DOHH2 (cell line): ENCODE measurements around the gene BTG1.

ENCODE experiments used
- H3F3A ChIP-seq: fragments of 200-600 bp; sonication (generic), shearing (Covaris generic); 2 replicates; pipeline ENCODE4 v1.6.0; 2016; ENCODE audit warnings: antibody characterized with exemption, mild to moderate bottlenecking; ENCODE audit not compliant: control insufficient read depth, insufficient read depth
- H3K27ac ChIP-seq: fragments of 200-600 bp; sonication (generic); 2 replicates; pipeline ENCODE4 v1.5.1; 2014; ENCODE audit warnings: low read depth, mild to moderate bottlenecking, low read length, moderate library complexity
- H3K27me3 ChIP-seq: fragments of 200-600 bp; sonication (generic); 2 replicates; pipeline ENCODE4 v1.6.1; 2014; ENCODE audit warnings: mild to moderate bottlenecking, low read length, mixed read lengths; ENCODE audit not compliant: control insufficient read depth
- H3K36me3 ChIP-seq: fragments of 200-600 bp; sonication (generic); 2 replicates; pipeline ENCODE4 v1.6.1; 2014; ENCODE audit warnings: mild to moderate bottlenecking, low read length, moderate library complexity, mixed read lengths; ENCODE audit not compliant: control insufficient read depth
- H3K4me1 ChIP-seq: fragments of 200-600 bp; sonication (generic); 2 replicates; pipeline ENCODE4 v1.6.1; 2014; ENCODE audit warnings: mild to moderate bottlenecking, low read length, mixed read lengths; ENCODE audit not compliant: control insufficient read depth
- H3K4me2 ChIP-seq: fragments of 200-600 bp; sonication (generic); 2 replicates; pipeline ENCODE4 v1.6.0; 2014; ENCODE audit warnings: mild to moderate bottlenecking, low read length, moderate library complexity
- H3K4me3 ChIP-seq: fragments of 200-600 bp; sonication (generic); 2 replicates; pipeline ENCODE4 v1.5.1; 2014; ENCODE audit warnings: mild to moderate bottlenecking, low read length, mixed read lengths
- H3K79me2 ChIP-seq: fragments of 200-600 bp; sonication (generic); 2 replicates; pipeline ENCODE4 v1.6.1; 2014; ENCODE audit warnings: mild to moderate bottlenecking, low read length, mixed read lengths; ENCODE audit not compliant: control insufficient read depth
- H3K9me2 ChIP-seq: fragments of 200-600 bp; sonication (generic); replicated peaks from 2 replicates; pipeline ENCODE4 v1.6.1; 2014; ENCODE audit warnings: mild to moderate bottlenecking, low read length, mixed read lengths; ENCODE audit not compliant: control insufficient read depth
- H3K9me3 ChIP-seq: fragments of 200-600 bp; sonication (generic); 2 replicates; pipeline ENCODE4 v1.6.1; 2014; ENCODE audit warnings: antibody characterized with exemption, low read length, mixed read lengths; ENCODE audit not compliant: control insufficient read depth, insufficient read depth
- H4K20me1 ChIP-seq: fragments of 200-600 bp; sonication (generic); 2 replicates; pipeline ENCODE4 v1.6.0; 2014; ENCODE audit warnings: low read depth, mild to moderate bottlenecking, antibody characterized with exemption, low read length, moderate library complexity; ENCODE audit not compliant: control insufficient read depth, insufficient read depth
- CTCF ChIP-seq: fragments of 200-600 bp; sonication (generic); IDR thresholded peaks from one replicate; pipeline ENCODE4 v1.5.1; 2014; ENCODE audit warnings: antibody characterized with exemption, mild to moderate bottlenecking, low read depth, low read length; ENCODE audit not compliant: poor library complexity, severe bottlenecking
- EZH2phosphoT487 ChIP-seq: fragments of 200-600 bp; sonication (generic); IDR thresholded peaks from 2 replicates; pipeline ENCODE4 v1.6.1; 2017; ENCODE audit warnings: borderline replicate concordance, mild to moderate bottlenecking, antibody characterized with exemption, low read length, moderate library complexity, mixed read lengths

BTG1 gene

DNA sequence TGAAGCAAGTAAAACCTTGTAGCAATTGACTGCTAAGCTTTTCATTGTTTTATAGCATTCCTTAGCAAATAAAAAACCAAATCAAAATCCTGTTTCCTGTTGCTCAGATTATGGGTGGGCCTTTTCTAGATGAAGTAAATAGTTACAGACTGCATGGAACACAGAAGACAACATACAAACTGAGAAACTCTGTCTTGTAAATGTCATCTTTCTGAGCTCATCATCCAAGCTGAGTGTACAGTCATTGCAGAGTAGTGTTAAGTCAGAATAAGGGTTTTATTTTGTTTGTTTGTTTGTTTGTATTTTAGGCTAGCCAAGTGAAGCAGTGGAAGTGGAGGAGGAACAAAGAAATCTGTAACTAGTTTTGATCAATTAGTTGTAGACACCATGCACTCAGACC, 24.4 kb upstream of the BTG1 start:
- peak overlapping the region; percentile 97; the same call in 1 of the 2 replicates for H3K27ac ChIP-seq
- H3K9me3 ChIP-seq = no peaks in the 10 kb centered on the region
- no peaks in the 10 kb centered on the region for H3K27me3 ChIP-seq
- no peaks in the 10 kb centered on the region for H3K79me2 ChIP-seq
- no peaks in the 10 kb centered on the region for H4K20me1 ChIP-seq
- H3K4me1 ChIP-seq = peaks cover 87% of the 10 kb centered on the region
- peak overlapping the region; percentile 96 for H3K4me2 ChIP-seq
- no peaks in the 10 kb centered on the region for H3K9me2 ChIP-seq
- peaks cover 10% of the 10 kb centered on the region for H3K36me3 ChIP-seq
- no peak for TF ChIP-seq EZH2phosphoT487
- TF ChIP-seq CTCF = no peak
- peaks cover 30% of the 10 kb centered on the region for H3F3A ChIP-seq
- peak overlapping the region; percentile 6; the same call in 1 of the 2 replicates for H3K4me3 ChIP-seq

GRCh38 chr12:92167075-92167474, 21.4 kb upstream of the BTG1 start:
- H3F3A ChIP-seq = peaks cover 13% of the 10 kb centered on the region
- no peaks in the 10 kb centered on the region for H3K9me3 ChIP-seq
- H3K27ac ChIP-seq = peak overlapping the region; percentile 36
- H3K4me2 ChIP-seq = peak overlapping the region; percentile 34
- H3K27me3 ChIP-seq = no peaks in the 10 kb centered on the region
- H3K79me2 ChIP-seq = no peaks in the 10 kb centered on the region
- H4K20me1 ChIP-seq = no peaks in the 10 kb centered on the region
- H3K36me3 ChIP-seq = peaks cover 10% of the 10 kb centered on the region
- peaks cover 93% of the 10 kb centered on the region for H3K4me1 ChIP-seq
- H3K9me2 ChIP-seq = no peaks in the 10 kb centered on the region
- H3K4me3 ChIP-seq = no peak overlapping the region
- TF ChIP-seq EZH2phosphoT487 (no peak), CTCF (no peak)

DNA sequence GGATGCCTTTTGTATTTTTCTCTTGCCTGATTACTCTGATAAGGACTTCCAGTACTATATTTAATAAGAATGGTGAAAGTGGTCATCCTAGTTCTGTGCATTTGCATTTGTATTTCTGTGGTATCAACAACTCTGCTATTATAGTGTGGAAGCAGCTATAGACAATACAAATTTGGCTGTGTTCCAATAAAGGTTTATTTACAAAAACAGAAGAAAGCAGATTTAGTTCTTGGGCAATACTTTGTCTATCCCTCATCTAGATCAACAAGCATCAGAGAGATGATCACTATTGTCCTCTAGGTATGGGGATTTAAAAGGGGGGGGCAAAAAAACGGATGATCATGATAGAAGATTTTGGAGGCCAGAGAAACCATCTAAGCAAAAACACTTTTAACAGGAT, 19.1 kb upstream of the BTG1 start:
- TF ChIP-seq CTCF = no peak
- no peak for TF ChIP-seq EZH2phosphoT487
- Histone ChIP-seq H3K4me2 (peak overlapping the region; percentile 48), H3K36me3 (peaks cover 3% of the 10 kb centered on the region; the same call in 1 of the 2 replicates)

DNA sequence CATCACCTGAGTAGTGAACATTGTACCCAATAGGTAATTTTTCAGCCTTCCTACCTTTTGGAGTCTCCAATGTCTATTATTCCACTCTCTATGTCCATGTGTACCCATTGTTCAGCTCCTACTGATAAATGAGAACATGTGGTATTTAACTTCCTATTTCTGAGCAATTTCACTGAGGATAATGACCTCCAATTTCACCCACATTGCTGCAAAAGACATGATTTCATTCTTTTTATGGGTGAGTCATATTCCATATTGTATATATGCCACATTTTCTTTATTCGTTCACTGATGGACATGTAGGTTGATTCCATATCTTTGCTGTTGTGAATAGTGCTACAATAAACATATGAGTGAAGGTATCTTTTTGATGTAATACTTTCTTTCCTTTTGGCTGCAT, 16.4 kb upstream of the BTG1 start:
- H3F3A ChIP-seq = peaks cover 31% of the 10 kb centered on the region
- H3K36me3 ChIP-seq = no peaks in the 10 kb centered on the region
- H3K4me1 ChIP-seq = peaks cover 100% of the 10 kb centered on the region
- H3K79me2 ChIP-seq = 0 out of 2 replicates have a peak, but pooled peaks cover 3% of the 10 kb centered on the region
- H3K9me3 ChIP-seq = no peaks in the 10 kb centered on the region
- no peaks in the 10 kb centered on the region for H3K9me2 ChIP-seq
- peak overlapping the region; percentile 100 for H3K27ac ChIP-seq
- TF ChIP-seq CTCF (no peak), EZH2phosphoT487 (no peak)
- no peaks in the 10 kb centered on the region for H3K27me3 ChIP-seq
- H4K20me1 ChIP-seq = no peaks in the 10 kb centered on the region
- H3K4me2 ChIP-seq = peak overlapping the region; percentile 98
- peak overlapping the region; percentile 29 for H3K4me3 ChIP-seq

More for the DNA sequence above, 19.1 kb upstream of the BTG1 start:
- Histone ChIP-seq H3K4me1 (peaks cover 93% of the 10 kb centered on the region), H3K9me2 (no peaks in the 10 kb centered on the region), H3K27me3 (no peaks in the 10 kb centered on the region), H3K79me2 (no peaks in the 10 kb centered on the region), H3K27ac (no peak overlapping the region), H3K9me3 (no peaks in the 10 kb centered on the region), H3K4me3 (peak overlapping the region; percentile 5), H3F3A (peaks cover 8% of the 10 kb centered on the region), H4K20me1 (no peaks in the 10 kb centered on the region)
